HG03342 (cell line): ENCODE measurements around the gene SLC6A19.

ENCODE experiments used
- ATAC-seq: cut with Tn5 transposase; IDR thresholded peaks from one replicate; pipeline ENCODE4 v1.9.1; 2021; ENCODE audit warnings: mild to moderate bottlenecking, moderate library complexity; ENCODE audit not compliant: unreplicated experiment

SLC6A19 gene

GRCh38 chr5:1165864-1166263, 35.5 kb upstream of the SLC6A19 start:
- no peak for ATAC-seq

GRCh38 chr5:1166370-1166769, 35.0 kb upstream of the SLC6A19 start:
- no peak for ATAC-seq

- ATAC-seq, result peak; percentile 10
Observed at GRCh38 chr5:1167361-1167727, 34.1 kb upstream of the SLC6A19 start.

- peak; percentile 64 for ATAC-seq
Observed at GRCh38 chr5:1167728-1168709, 33.4 kb upstream of the SLC6A19 start.

- no peak for ATAC-seq
Observed at GRCh38 chr5:1168796-1169195, 32.6 kb upstream of the SLC6A19 start.

- no peak for ATAC-seq
Observed at GRCh38 chr5:1169211-1170115, 31.9 kb upstream of the SLC6A19 start.

- no peak for ATAC-seq
Observed at GRCh38 chr5:1171340-1171941, 30.0 kb upstream of the SLC6A19 start.

GRCh38 chr5:1172007-1172581, 29.3 kb upstream of the SLC6A19 start:
- ATAC-seq, result no peak

GRCh38 chr5:1172670-1173404, 28.6 kb upstream of the SLC6A19 start:
- ATAC-seq, result no peak

GRCh38 chr5:1173485-1174070, 27.8 kb upstream of the SLC6A19 start:
- ATAC-seq, result no peak

GRCh38 chr5:1174122-1174936, 27.1 kb upstream of the SLC6A19 start:
- ATAC-seq, result no peak

- no peak for ATAC-seq
Observed at GRCh38 chr5:1175015-1175414, 26.4 kb upstream of the SLC6A19 start.

GRCh38 chr5:1175801-1176472, 25.5 kb upstream of the SLC6A19 start:
- ATAC-seq, result no peak

- ATAC-seq, result no peak
Observed at GRCh38 chr5:1176473-1177391, 24.7 kb upstream of the SLC6A19 start.

GRCh38 chr5:1177826-1178528, 23.4 kb upstream of the SLC6A19 start:
- no peak for ATAC-seq

GRCh38 chr5:1178529-1179382, 22.6 kb upstream of the SLC6A19 start:
- ATAC-seq, result no peak
